Mammary epithelial cell (primary cell): ENCODE measurements around the gene CDC42EP5.

ENCODE experiments used
- CTCF ChIP-seq, 2 donors: IDR thresholded peaks in 1 of 2; conservative IDR thresholded peaks in 1 of 2; 2 replicates each; pipeline ENCODE4 v1.5.1; 2011 to 2012; ENCODE audit warnings: inconsistent platforms in 2 of 2, low read length in 2 of 2, mild to moderate bottlenecking in 2 of 2, control low read depth in 1 of 2, low read depth in 1 of 2; ENCODE audit not compliant: insufficient read depth in 1 of 2; ENCODE audit errors: extremely low read depth in 1 of 2
- EZH2 ChIP-seq: IDR thresholded peaks from 2 replicates; pipeline ENCODE4 v1.6.1; 2012; ENCODE audit warnings: low read length, inconsistent platforms, borderline replicate concordance

GRCh38 chr19:54434873-54435214 lies 38.3 kb downstream of the CDC42EP5 start:
- TF ChIP-seq CTCF (conservative IDR thresholded peaks at IDR 0.05 in 1 of 2, IDR thresholded peaks at IDR 0.05 in 1 of 2; ENCODE audit: extremely low read depth in 1 of 2, insufficient read depth in 1 of 2, low read depth in 1 of 2, low read length in 2 of 2) (no peak), EZH2 (no peak)
